ENCODE measurements around the gene PRKN.

DNA sequence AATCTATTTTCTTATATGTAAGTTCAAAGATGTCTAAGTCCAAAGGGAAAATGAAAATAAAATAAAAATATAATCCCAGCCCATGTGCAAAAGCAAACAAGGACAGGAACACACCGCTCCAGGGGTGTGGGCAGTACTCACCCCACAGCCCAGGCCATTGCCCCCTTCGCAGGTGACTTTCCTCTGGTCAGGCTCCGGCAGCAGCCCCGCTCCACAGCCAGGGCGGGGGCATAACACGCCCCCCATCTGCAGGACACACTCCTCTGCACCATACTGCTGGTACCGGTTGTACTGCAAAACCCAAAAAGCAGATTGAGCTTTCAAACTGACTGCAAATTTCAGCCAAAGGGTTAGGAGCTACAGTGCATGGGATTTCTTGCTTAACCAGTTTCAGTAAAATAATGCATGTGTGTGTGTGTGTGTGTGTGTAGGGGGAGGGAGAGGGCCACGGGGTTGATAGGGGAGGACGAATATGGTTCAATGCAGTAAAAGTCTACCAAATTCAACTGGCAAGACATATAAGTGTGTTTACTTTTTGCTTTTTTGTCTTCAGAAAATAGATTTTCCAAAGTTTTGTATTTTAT is 1178.8 kb downstream of the PRKN start:
- TF ChIP-seq, protein P1, sequence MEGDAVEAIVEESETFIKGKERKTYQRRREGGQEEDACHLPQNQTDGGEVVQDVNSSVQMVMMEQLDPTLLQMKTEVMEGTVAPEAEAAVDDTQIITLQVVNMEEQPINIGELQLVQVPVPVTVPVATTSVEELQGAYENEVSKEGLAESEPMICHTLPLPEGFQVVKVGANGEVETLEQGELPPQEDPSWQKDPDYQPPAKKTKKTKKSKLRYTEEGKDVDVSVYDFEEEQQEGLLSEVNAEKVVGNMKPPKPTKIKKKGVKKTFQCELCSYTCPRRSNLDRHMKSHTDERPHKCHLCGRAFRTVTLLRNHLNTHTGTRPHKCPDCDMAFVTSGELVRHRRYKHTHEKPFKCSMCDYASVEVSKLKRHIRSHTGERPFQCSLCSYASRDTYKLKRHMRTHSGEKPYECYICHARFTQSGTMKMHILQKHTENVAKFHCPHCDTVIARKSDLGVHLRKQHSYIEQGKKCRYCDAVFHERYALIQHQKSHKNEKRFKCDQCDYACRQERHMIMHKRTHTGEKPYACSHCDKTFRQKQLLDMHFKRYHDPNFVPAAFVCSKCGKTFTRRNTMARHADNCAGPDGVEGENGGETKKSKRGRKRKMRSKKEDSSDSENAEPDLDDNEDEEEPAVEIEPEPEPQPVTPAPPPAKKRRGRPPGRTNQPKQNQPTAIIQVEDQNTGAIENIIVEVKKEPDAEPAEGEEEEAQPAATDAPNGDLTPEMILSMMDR (IDR thresholded peaks at IDR 0.05; ENCODE audit: low read length), result no peak
- TF ChIP-seq EZH2 (optimal IDR thresholded peaks at IDR 0.05; ENCODE audit: low read depth, low read length), result no peak
